Activated B cell treated with CpG ODN at 0.5 μM for 24 hours (primary cell): ENCODE data around the gene TELO2. TPM values are rescaled to one million over a fixed set of nuclear protein-coding genes. Genes with fewer than 3 reads are reported as not detected.

Experiments used
- ATAC-seq: fragments of 200-7000 bp; cut with Tn5 transposase; one replicate; pipeline ENCODE4 v1.10.0; 2021; ENCODE audit warnings: low read depth, mild to moderate bottlenecking, moderate library complexity
- CTCF ChIA-PET: fragments of 350-600 bp; sonication (Branson Sonifier 250); formaldehyde crosslinking; loops from one replicate; lab custom pipeline; 2021; ENCODE audit warnings: antibody characterized with exemption; lab: Charles Lee
- POLR2A ChIA-PET: fragments of 350-600 bp; sonication (Branson Sonifier 250); formaldehyde crosslinking; loops from one replicate; lab custom pipeline; 2021; ENCODE audit warnings: antibody characterized with exemption; lab: Charles Lee
- DNase-seq: peaks from one replicate; pipeline ENCODE4 v3.0.0; 2022
- H3K27ac Mint-ChIP-seq: one replicate; pipeline ENCODE4 v1.8.0; 2020; ENCODE audit warnings: mixed read lengths
- H3K27me3 Mint-ChIP-seq: one replicate; pipeline ENCODE4 v1.8.0; 2021; ENCODE audit warnings: mixed read lengths
- H3K36me3 Mint-ChIP-seq: one replicate; pipeline ENCODE4 v1.8.0; 2021; ENCODE audit warnings: low read depth, mixed read lengths
- H3K4me1 Mint-ChIP-seq: one replicate; pipeline ENCODE4 v1.8.0; 2021; ENCODE audit warnings: mixed read lengths
- H3K4me3 Mint-ChIP-seq: one replicate; pipeline ENCODE4 v1.8.0; 2020; ENCODE audit warnings: mild to moderate bottlenecking, mixed read lengths
- H3K9me3 Mint-ChIP-seq: one replicate; pipeline ENCODE4 v1.8.0; 2020; ENCODE audit warnings: mixed read lengths
- CTCF ChIP-seq: fragments of 200-600 bp; IDR thresholded peaks from one replicate; pipeline ENCODE4 v1.8.0; 2022; ENCODE audit warnings: antibody characterized with exemption, mild to moderate bottlenecking
- intact Hi-C: fragments of 100-400 bp; cut with micrococcal nuclease; formaldehyde crosslinking; loops from one replicate; pipeline ENCODE4 v1.15.1; 2024
- total RNA-seq: library from RNA; stranded (reverse); gene quantifications from 2 replicates; pipeline ENCODE4 v1.2.3, GENCODE V29; 2022

Gene TELO2
- total RNA-seq, 1 donor from 2014 or later, result 78.8 TPM

GRCh38 chr16:1457489-1458245 lies 35.5 kb upstream of the TELO2 start:
- no peak for TF ChIP-seq CTCF
- peak overlapping the region; percentile 99 for H3K27ac Mint-ChIP-seq
- H3K4me3 Mint-ChIP-seq, result peak overlapping the region; percentile 36
- no peak for ATAC-seq
- no peak for DNase-seq
- H3K9me3 Mint-ChIP-seq, result no peaks in the 10 kb centered on the region
- no peaks in the 10 kb centered on the region for H3K27me3 Mint-ChIP-seq
- H3K36me3 Mint-ChIP-seq, result peaks cover 53% of the 10 kb centered on the region
- intact Hi-C loops, result loop anchor here (1.0 to 10.0 kb wide), 4 partner anchors 12 to 157 kb away; partner anchors contain the start of genes CRAMP1, IFT140 and TELO2
- peaks cover 26% of the 10 kb centered on the region for H3K4me1 Mint-ChIP-seq
- POLR2A ChIA-PET, result interaction anchor here (0.6 to 3.5 kb wide), 11 partner anchors 12 to 557 kb away, joined by 3 to 52 read pairs (median 9); partner anchors contain the start of genes CCDC154, JPT2, MAPK8IP3 and TELO2
- CTCF ChIA-PET, result no interaction called here

GRCh38 chr16:1458336-1458976 lies 34.7 kb upstream of the TELO2 start:
- intact Hi-C loops, result loop anchor here (1.0 to 10.0 kb wide), 4 partner anchors 13 to 156 kb away; partner anchors contain the start of genes CRAMP1, IFT140 and TELO2
- peaks cover 26% of the 10 kb centered on the region for H3K4me1 Mint-ChIP-seq
- DNase-seq (no peak), ATAC-seq (peak; percentile 72)
- ChIA-PET CTCF (interaction anchor here (1.3 kb wide), 1 partner anchor 29 kb away, joined by 3 read pairs; no protein-coding TSS in a partner anchor), POLR2A (interaction anchor here (0.6 to 3.5 kb wide), 20 partner anchors 11 to 556 kb away, joined by 3 to 52 read pairs (median 4); partner anchors contain the start of genes CCDC154, JPT2, MAPK8IP3 and PERCC1)
- no peak for TF ChIP-seq CTCF
- H3K27ac Mint-ChIP-seq, result peak overlapping the region; percentile 99
- peaks cover 52% of the 10 kb centered on the region for H3K36me3 Mint-ChIP-seq
- no peaks in the 10 kb centered on the region for H3K9me3 Mint-ChIP-seq
- no peaks in the 10 kb centered on the region for H3K27me3 Mint-ChIP-seq
- H3K4me3 Mint-ChIP-seq, result peak overlapping the region; percentile 76

DNA sequence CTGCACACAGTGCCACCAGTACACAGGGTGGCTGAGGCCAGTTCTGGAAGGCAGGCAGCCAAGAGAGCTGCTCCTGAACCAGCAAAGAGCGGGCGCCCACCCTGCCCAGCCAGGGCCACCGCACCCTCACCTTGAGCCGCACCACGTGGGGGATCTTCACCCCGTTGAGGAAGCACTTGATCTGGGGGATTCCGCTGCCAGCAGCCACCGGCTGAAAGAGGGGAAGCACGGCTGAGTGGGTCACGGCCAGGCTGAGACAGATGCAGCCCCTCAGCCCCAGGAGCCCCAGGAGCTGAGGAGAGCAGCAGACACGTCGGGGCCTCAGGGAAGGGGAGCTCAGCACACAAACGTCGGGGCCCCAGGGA lies 34.2 kb upstream of the TELO2 start:
- no peaks in the 10 kb centered on the region for H3K27me3 Mint-ChIP-seq
- H3K4me1 Mint-ChIP-seq, result peaks cover 26% of the 10 kb centered on the region
- intact Hi-C loops, result loop anchor here (1.0 to 10.0 kb wide), 5 partner anchors 14 to 156 kb away; partner anchors contain the start of genes CLCN7, CRAMP1, IFT140 and TELO2
- no peak for TF ChIP-seq CTCF
- CTCF ChIA-PET, result interaction anchor here (1.3 kb wide), 1 partner anchor 30 kb away, joined by 3 read pairs; no protein-coding TSS in a partner anchor
- ATAC-seq (peak; percentile 93), DNase-seq (peak; percentile 73)
- H3K27ac Mint-ChIP-seq, result peak overlapping the region; percentile 99
- H3K36me3 Mint-ChIP-seq, result peaks cover 49% of the 10 kb centered on the region
- POLR2A ChIA-PET, result interaction anchor here (0.6 to 3.5 kb wide), 20 partner anchors 11 to 254 kb away, joined by 3 to 52 read pairs (median 4); partner anchors contain the start of genes CCDC154, JPT2, MAPK8IP3 and PERCC1
- peak overlapping the region; percentile 76 for H3K4me3 Mint-ChIP-seq
- no peaks in the 10 kb centered on the region for H3K9me3 Mint-ChIP-seq

DNA sequence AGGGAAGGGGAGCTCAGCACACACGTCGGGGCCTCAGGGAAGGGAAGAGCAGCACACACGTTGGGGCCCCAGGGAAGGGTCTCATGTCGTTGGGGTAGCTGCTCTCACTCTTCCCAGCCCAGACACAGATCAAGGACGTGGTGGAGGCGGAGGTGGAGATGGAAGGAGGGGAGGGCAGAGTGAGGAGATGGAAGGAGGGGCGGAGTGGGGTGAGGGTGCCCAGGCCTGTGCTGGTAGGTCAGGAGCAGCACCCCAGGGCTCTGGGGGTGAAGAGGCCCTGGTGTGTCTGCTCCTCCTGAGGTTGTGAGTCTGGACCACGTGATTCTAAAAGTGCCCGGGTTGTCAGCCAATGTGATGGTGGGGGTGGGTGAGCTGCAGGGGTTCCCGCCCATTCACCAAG lies 33.2 kb upstream of the TELO2 start:
- no peaks in the 10 kb centered on the region for H3K9me3 Mint-ChIP-seq
- peak overlapping the region; percentile 90 for H3K27ac Mint-ChIP-seq
- peaks cover 26% of the 10 kb centered on the region for H3K4me1 Mint-ChIP-seq
- ChIA-PET POLR2A (interaction anchor here (0.7 to 3.5 kb wide), 7 partner anchors 11 to 52 kb away, joined by 4 to 52 read pairs (median 30); partner anchors contain the start of genes CCDC154, TELO2 and UQCC4), CTCF (no interaction called here)
- peaks cover 50% of the 10 kb centered on the region for H3K36me3 Mint-ChIP-seq
- H3K27me3 Mint-ChIP-seq, result no peaks in the 10 kb centered on the region
- ATAC-seq, result no peak
- H3K4me3 Mint-ChIP-seq, result no peak overlapping the region
- no peak for TF ChIP-seq CTCF
- intact Hi-C loops, result loop anchor here (1.0 to 10.0 kb wide), 2 partner anchors 15 to 155 kb away; partner anchors contain the start of genes CLCN7, CRAMP1 and IFT140
- no peak for DNase-seq
